SJCRH30 (cell line): ENCODE results near the gene TSHZ1. TPM values are rescaled to one million over a fixed set of nuclear protein-coding genes. Genes with fewer than 3 reads are reported as not detected.
A peak's percentile ranks its signal among the peaks of the same experiment; 100 is the strongest.
"Not testable (repeated sequence)": the region's sequence is repeated elsewhere in the genome, so short reads cannot be mapped to it uniquely, and the experiment has no call there.

ENCODE experiments used
- DNase-seq, 2 experiments: peaks; one replicate each; pipeline ENCODE4 v3.0.0-alpha.2; 2015 to 2020
- H3K27ac ChIP-seq: fragments of 250-450 bp; sonication (Bioruptor Pico); 2 replicates; pipeline ENCODE4 v1.5.1; 2020; ENCODE audit warnings: mild to moderate bottlenecking, moderate library complexity
- H3K27me3 ChIP-seq: fragments of 250-450 bp; sonication (Bioruptor Pico); 2 replicates; pipeline ENCODE4 v1.5.1; 2020; ENCODE audit warnings: mild to moderate bottlenecking, moderate library complexity
- H3K36me3 ChIP-seq: fragments of 250-450 bp; sonication (Bioruptor Pico); 2 replicates; pipeline ENCODE4 v1.5.1; 2020; ENCODE audit warnings: mild to moderate bottlenecking, moderate library complexity
- H3K4me1 ChIP-seq: fragments of 250-450 bp; sonication (Bioruptor Pico); 2 replicates; pipeline ENCODE4 v1.5.1; 2020; ENCODE audit warnings: mild to moderate bottlenecking, moderate library complexity
- H3K4me3 ChIP-seq: fragments of 250-450 bp; sonication (Bioruptor Pico); 2 replicates; pipeline ENCODE4 v1.5.1; 2020; ENCODE audit warnings: mild to moderate bottlenecking, moderate library complexity
- H3K9me3 ChIP-seq: fragments of 250-450 bp; sonication (Bioruptor Pico); replicated peaks from 2 replicates; pipeline ENCODE4 v1.5.1; 2020; ENCODE audit warnings: mild to moderate bottlenecking, moderate library complexity
- total RNA-seq: library from RNA; depleted of rRNA; stranded (reverse); fragments of >200 nt; shearing (Covaris generic); gene quantifications from 2 replicates; pipeline ENCODE4 v1.2.3, GENCODE V29; 2014

The TSHZ1 gene
- total RNA-seq, 1 experiment from 2014 or later: 5.7 TPM

GRCh38 chr18:75172299-75173124, 38.1 kb upstream of the TSHZ1 start:
- no peak for DNase-seq

GRCh38 chr18:75173125-75173432, 37.5 kb upstream of the TSHZ1 start:
- Histone ChIP-seq H3K27ac (no peak overlapping the region), H3K27me3 (no peaks in the 10 kb centered on the region), H3K9me3 (no peaks in the 10 kb centered on the region), H3K4me1 (peaks cover 10% of the 10 kb centered on the region), H3K36me3 (no peaks in the 10 kb centered on the region), H3K4me3 (no peak overlapping the region)
- peak in 1 of 2 experiments; percentile 13 for DNase-seq

More at GRCh38 chr18:75172299-75173124, 38.1 kb upstream of the TSHZ1 start:
- H3K27ac ChIP-seq: no peak overlapping the region
- no peaks in the 10 kb centered on the region for H3K9me3 ChIP-seq
- peaks cover 10% of the 10 kb centered on the region for H3K4me1 ChIP-seq
- no peaks in the 10 kb centered on the region for H3K27me3 ChIP-seq
- no peaks in the 10 kb centered on the region for H3K36me3 ChIP-seq
- H3K4me3 ChIP-seq: no peak overlapping the region

GRCh38 chr18:75173738-75174137, 36.9 kb upstream of the TSHZ1 start:
- no peaks in the 10 kb centered on the region for H3K36me3 ChIP-seq
- peak overlapping the region; percentile 23; the same call in 1 of the 2 replicates for H3K27ac ChIP-seq
- no peaks in the 10 kb centered on the region for H3K27me3 ChIP-seq
- no peak overlapping the region for H3K4me3 ChIP-seq
- no peaks in the 10 kb centered on the region for H3K9me3 ChIP-seq
- DNase-seq: peak; percentile 33 to 68
- peaks cover 10% of the 10 kb centered on the region for H3K4me1 ChIP-seq

GRCh38 chr18:75176849-75177248, 33.7 kb upstream of the TSHZ1 start:
- no peaks in the 10 kb centered on the region for H3K27me3 ChIP-seq
- DNase-seq: no peak
- H3K9me3 ChIP-seq: no peaks in the 10 kb centered on the region
- no peaks in the 10 kb centered on the region for H3K36me3 ChIP-seq
- H3K4me1 ChIP-seq: peaks cover 10% of the 10 kb centered on the region
- H3K27ac ChIP-seq: no peak overlapping the region
- no peak overlapping the region for H3K4me3 ChIP-seq

GRCh38 chr18:75178376-75178775, 32.2 kb upstream of the TSHZ1 start:
- Histone ChIP-seq H3K9me3 (no peaks in the 10 kb centered on the region), H3K4me1 (peaks cover 8% of the 10 kb centered on the region), H3K27me3 (no peaks in the 10 kb centered on the region), H3K4me3 (no peak overlapping the region), H3K27ac (no peak overlapping the region), H3K36me3 (no peaks in the 10 kb centered on the region)
- no peak for DNase-seq

- Histone ChIP-seq H3K27me3 (no peaks in the 10 kb centered on the region), H3K9me3 (no peaks in the 10 kb centered on the region), H3K4me3 (no peak overlapping the region), H3K27ac (no peak overlapping the region), H3K4me1 (no peaks in the 10 kb centered on the region), H3K36me3 (no peaks in the 10 kb centered on the region)
- no peak for DNase-seq
Observed at GRCh38 chr18:75179819-75180600, 30.6 kb upstream of the TSHZ1 start.

- H3K36me3 ChIP-seq: no peaks in the 10 kb centered on the region
- no peak overlapping the region for H3K27ac ChIP-seq
- no peak overlapping the region for H3K4me3 ChIP-seq
- H3K27me3 ChIP-seq: no peaks in the 10 kb centered on the region
- no peak for DNase-seq
- no peaks in the 10 kb centered on the region for H3K9me3 ChIP-seq
- H3K4me1 ChIP-seq: no peaks in the 10 kb centered on the region
Observed at GRCh38 chr18:75183524-75183923, 27.1 kb upstream of the TSHZ1 start.

GRCh38 chr18:75183973-75184493, 26.6 kb upstream of the TSHZ1 start:
- no peaks in the 10 kb centered on the region for H3K36me3 ChIP-seq
- no peak for DNase-seq
- no peaks in the 10 kb centered on the region for H3K4me1 ChIP-seq
- H3K9me3 ChIP-seq: no peaks in the 10 kb centered on the region
- H3K27ac ChIP-seq: no peak overlapping the region
- H3K27me3 ChIP-seq: no peaks in the 10 kb centered on the region
- H3K4me3 ChIP-seq: no peak overlapping the region

GRCh38 chr18:75185460-75185859, 25.1 kb upstream of the TSHZ1 start:
- H3K4me1 ChIP-seq: no peaks in the 10 kb centered on the region

GRCh38 chr18:75187702-75188101, 22.9 kb upstream of the TSHZ1 start:
- H3K36me3 ChIP-seq, H3K4me1 ChIP-seq, H3K9me3 ChIP-seq, DNase-seq, H3K27ac ChIP-seq, H3K27me3 ChIP-seq, H3K4me3 ChIP-seq: not testable (repeated sequence)

More at GRCh38 chr18:75185460-75185859, 25.1 kb upstream of the TSHZ1 start:
- H3K27me3 ChIP-seq: no peaks in the 10 kb centered on the region
- H3K36me3 ChIP-seq: no peaks in the 10 kb centered on the region
- H3K9me3 ChIP-seq: no peaks in the 10 kb centered on the region
- no peak for DNase-seq
- H3K27ac ChIP-seq: no peak overlapping the region
- no peak overlapping the region for H3K4me3 ChIP-seq

- no peak overlapping the region for H3K4me3 ChIP-seq
- no peaks in the 10 kb centered on the region for H3K27me3 ChIP-seq
- DNase-seq: no peak
- H3K9me3 ChIP-seq: no peaks in the 10 kb centered on the region
- no peak overlapping the region for H3K27ac ChIP-seq
- H3K4me1 ChIP-seq: no peaks in the 10 kb centered on the region
- H3K36me3 ChIP-seq: no peaks in the 10 kb centered on the region
Observed at GRCh38 chr18:75189696-75190095, 20.9 kb upstream of the TSHZ1 start.

GRCh38 chr18:75192899-75193298, 17.7 kb upstream of the TSHZ1 start:
- Histone ChIP-seq H3K9me3 (no peaks in the 10 kb centered on the region), H3K4me1 (no peaks in the 10 kb centered on the region), H3K27me3 (no peaks in the 10 kb centered on the region), H3K36me3 (no peaks in the 10 kb centered on the region), H3K4me3 (no peak overlapping the region), H3K27ac (no peak overlapping the region)
- DNase-seq: no peak

GRCh38 chr18:75198036-75198435, 12.6 kb upstream of the TSHZ1 start:
- Histone ChIP-seq H3K4me3 (no peak overlapping the region), H3K27me3 (no peaks in the 10 kb centered on the region), H3K9me3 (no peaks in the 10 kb centered on the region), H3K36me3 (no peaks in the 10 kb centered on the region), H3K27ac (no peak overlapping the region), H3K4me1 (no peaks in the 10 kb centered on the region)
- no peak for DNase-seq

GRCh38 chr18:75199327-75199726, 11.3 kb upstream of the TSHZ1 start:
- Histone ChIP-seq H3K4me3 (no peak overlapping the region), H3K27ac (no peak overlapping the region), H3K27me3 (no peaks in the 10 kb centered on the region), H3K36me3 (no peaks in the 10 kb centered on the region), H3K4me1 (no peaks in the 10 kb centered on the region), H3K9me3 (no peaks in the 10 kb centered on the region)
- DNase-seq: no peak

GRCh38 chr18:75200071-75200470, 10.5 kb upstream of the TSHZ1 start:
- no peak for DNase-seq
- H3K4me3 ChIP-seq: no peak overlapping the region
- no peaks in the 10 kb centered on the region for H3K4me1 ChIP-seq
- H3K9me3 ChIP-seq: no peaks in the 10 kb centered on the region
- no peaks in the 10 kb centered on the region for H3K27me3 ChIP-seq
- H3K27ac ChIP-seq: no peak overlapping the region
- H3K36me3 ChIP-seq: no peaks in the 10 kb centered on the region
